Immature natural killer cell (primary cell): ENCODE data around the gene GCHFR. TPM values are rescaled to one million over a fixed set of nuclear protein-coding genes. Genes with fewer than 3 reads are reported as not detected.
A peak's percentile ranks its signal among the peaks of the same experiment; 100 is the strongest.

Source experiments
- DNase-seq, 3 donors: peaks; one replicate each; pipeline ENCODE4 v3.0.0; 2022; ENCODE audit warnings: mixed read lengths in 1 of 3
- H3K27ac Mint-ChIP-seq, 6 donors: one replicate each; pipeline ENCODE4 v1.8.0; 2020; ENCODE audit warnings: mixed read lengths in 6 of 6, mild to moderate bottlenecking in 5 of 6, inconsistent platforms in 4 of 6, moderate library complexity in 3 of 6
- H3K27me3 Mint-ChIP-seq, 3 donors: one replicate each; pipeline ENCODE4 v1.8.0; 2020 to 2021; ENCODE audit warnings: low read depth in 3 of 3, mild to moderate bottlenecking in 3 of 3, mixed read lengths in 3 of 3, moderate library complexity in 3 of 3, inconsistent platforms in 1 of 3
- H3K36me3 Mint-ChIP-seq, 3 donors: one replicate each; pipeline ENCODE4 v1.8.0; 2020; ENCODE audit warnings: mixed read lengths in 3 of 3, inconsistent platforms in 2 of 3, mild to moderate bottlenecking in 2 of 3
- H3K4me1 Mint-ChIP-seq, 2 donors: one replicate each; pipeline ENCODE4 v1.8.0; 2020; ENCODE audit warnings: inconsistent platforms in 2 of 2, mild to moderate bottlenecking in 2 of 2, mixed read lengths in 2 of 2, moderate library complexity in 1 of 2
- H3K4me3 Mint-ChIP-seq, 5 donors: one replicate each; pipeline ENCODE4 v1.8.0; 2020; ENCODE audit warnings: mild to moderate bottlenecking in 5 of 5, mixed read lengths in 5 of 5, inconsistent platforms in 3 of 5, moderate library complexity in 3 of 5
- H3K9me3 Mint-ChIP-seq, 6 donors: one replicate each; pipeline ENCODE4 v1.8.0; 2020; ENCODE audit warnings: mild to moderate bottlenecking in 6 of 6, mixed read lengths in 6 of 6, inconsistent platforms in 4 of 6, moderate library complexity in 3 of 6
- polyA plus RNA-seq, 3 donors: library from polyadenylated mRNA; unstranded; fragments of 300-500 nt; fragmentation: Illumina TruSeq; gene quantifications; one replicate each; pipeline ENCODE4 v1.2.3, GENCODE V29; 2021

The GCHFR gene
- polyA plus RNA-seq, 3 donors from 2014 or later = 183 to 303 (median 230) TPM

- Mint-ChIP-seq H3K36me3 (peaks cover 0 to 37% (median 22%) of the 10 kb centered on the region in 3 donors), H3K9me3 (no peaks in the 10 kb centered on the region), H3K4me1 (peaks cover 66 to 69% of the 10 kb centered on the region in 2 donors), H3K27me3 (peaks cover 7 to 14% (median 10%) of the 10 kb centered on the region in 3 donors), H3K27ac (peak overlapping the region; percentile 96 to 99 (median 98)), H3K4me3 (peak overlapping the region; percentile 76 to 86 (median 83))
- peak; percentile 80 to 82 (median 81) for DNase-seq
These were observed 19.7 kb upstream of the GCHFR start for GRCh38 chr15:40743921-40744814.

DNA sequence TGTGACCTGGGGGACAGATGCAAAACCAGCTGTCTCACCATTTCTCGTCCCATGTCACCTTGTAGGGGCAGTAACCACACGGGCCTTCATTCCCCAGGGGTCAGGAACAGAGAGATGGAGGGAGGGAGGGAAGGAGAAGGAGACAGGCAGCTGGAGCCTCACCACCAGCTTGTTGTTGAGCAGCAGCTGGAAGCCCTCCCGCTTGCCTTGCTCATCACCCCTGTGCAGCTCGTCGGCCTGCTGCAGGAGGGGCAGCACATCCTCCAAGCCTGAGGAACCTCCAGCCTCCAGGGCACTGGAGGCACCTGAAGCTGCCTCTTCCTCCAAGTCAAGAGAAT, 19.1 kb upstream of the GCHFR start:
- Mint-ChIP-seq H3K27ac (peak overlapping the region; percentile 96 to 99 (median 98)), H3K4me3 (peak overlapping the region; percentile 76 to 86 (median 83)), H3K36me3 (peaks cover 4 to 36% (median 18%) of the 10 kb centered on the region in 3 donors), H3K27me3 (peaks cover 7 to 14% (median 10%) of the 10 kb centered on the region in 3 donors), H3K9me3 (no peaks in the 10 kb centered on the region), H3K4me1 (peaks cover 68 to 74% of the 10 kb centered on the region in 2 donors)
- DNase-seq = no peak

GRCh38 chr15:40746916-40747418, 16.9 kb upstream of the GCHFR start:
- Mint-ChIP-seq H3K9me3 (no peaks in the 10 kb centered on the region), H3K4me1 (peaks cover 74 to 87% of the 10 kb centered on the region in 2 donors), H3K27me3 (peaks cover 3 to 14% (median 10%) of the 10 kb centered on the region in 3 donors), H3K36me3 (peaks cover 4 to 46% (median 18%) of the 10 kb centered on the region in 3 donors), H3K4me3 (peak overlapping the region in 4 of 5 donors; percentile 72 to 85 (median 78)), H3K27ac (peak overlapping the region; percentile 88 to 99 (median 98))
- no peak for DNase-seq

DNA sequence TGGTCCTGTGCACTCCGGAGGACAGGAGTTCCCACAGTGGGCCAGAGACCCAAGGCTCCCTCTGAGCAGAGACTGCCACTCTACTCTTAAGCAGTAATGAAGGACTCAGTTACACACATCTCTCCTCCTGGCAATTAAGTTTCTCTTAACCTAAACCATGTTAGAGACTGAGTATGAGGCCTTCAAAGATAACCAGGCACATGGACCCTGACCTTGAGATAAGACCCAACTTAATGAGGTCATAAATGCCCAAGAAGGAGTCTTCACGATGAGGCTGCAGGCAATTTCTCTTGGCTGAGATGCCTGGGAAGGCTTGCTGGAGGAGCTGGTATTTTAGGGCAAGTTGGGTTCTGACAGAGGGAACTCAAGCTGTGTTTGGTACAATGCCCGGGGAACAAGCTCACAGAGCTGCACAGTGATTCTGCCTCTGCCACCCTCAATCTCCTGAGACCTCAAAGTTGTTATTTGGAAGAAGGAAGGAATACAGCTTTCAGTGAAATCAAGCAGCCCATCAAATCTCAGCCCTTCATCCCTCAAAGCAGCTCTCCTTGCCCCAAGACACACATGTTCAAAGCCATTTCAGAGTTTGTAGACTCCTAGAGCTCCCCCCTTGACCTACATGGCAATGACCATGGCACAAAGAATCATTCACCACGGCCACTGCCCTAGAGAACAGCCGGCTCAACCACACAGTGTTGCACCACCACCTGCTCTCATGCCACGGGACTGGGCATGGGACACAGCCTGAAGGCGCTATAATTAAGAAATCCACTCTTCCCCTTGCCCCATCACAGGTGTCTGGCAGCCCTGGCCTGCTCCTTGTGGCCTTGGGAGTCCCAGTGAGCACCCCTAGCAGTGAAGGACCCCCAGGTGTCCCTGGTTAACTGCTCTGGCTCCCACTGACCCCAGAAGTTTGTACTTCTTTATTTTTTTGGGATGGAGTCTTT, 15.9 kb upstream of the GCHFR start:
- H3K4me1 Mint-ChIP-seq = peaks cover 76 to 88% of the 10 kb centered on the region in 2 donors
- H3K27ac Mint-ChIP-seq = peak overlapping the region; percentile 60 to 99 (median 98)
- no peaks in the 10 kb centered on the region for H3K9me3 Mint-ChIP-seq
- no peak overlapping the region for H3K4me3 Mint-ChIP-seq
- peaks cover 4 to 48% (median 26%) of the 10 kb centered on the region in 3 donors for H3K36me3 Mint-ChIP-seq
- DNase-seq = no peak
- peaks cover 3 to 12% (median 7%) of the 10 kb centered on the region in 3 donors for H3K27me3 Mint-ChIP-seq

- Mint-ChIP-seq H3K36me3 (peaks cover 4 to 48% (median 20%) of the 10 kb centered on the region in 3 donors), H3K9me3 (no peaks in the 10 kb centered on the region), H3K27me3 (peaks cover 8 to 13% (median 12%) of the 10 kb centered on the region in 3 donors), H3K4me3 (no peak overlapping the region), H3K27ac (peak overlapping the region in 2 of 6 donors; percentile 9 to 37), H3K4me1 (peaks cover 76 to 88% of the 10 kb centered on the region in 2 donors)
- DNase-seq = no peak
These were observed 14.7 kb upstream of the GCHFR start for GRCh38 chr15:40749151-40749630.

- Mint-ChIP-seq H3K27ac (peak overlapping the region in 3 of 6 donors; percentile 28 to 61 (median 39)), H3K36me3 (peaks cover 4 to 44% (median 19%) of the 10 kb centered on the region in 3 donors), H3K4me1 (peaks cover 68 to 80% of the 10 kb centered on the region in 2 donors)
These were observed 13.0 kb upstream of the GCHFR start for GRCh38 chr15:40750885-40751284.

DNA sequence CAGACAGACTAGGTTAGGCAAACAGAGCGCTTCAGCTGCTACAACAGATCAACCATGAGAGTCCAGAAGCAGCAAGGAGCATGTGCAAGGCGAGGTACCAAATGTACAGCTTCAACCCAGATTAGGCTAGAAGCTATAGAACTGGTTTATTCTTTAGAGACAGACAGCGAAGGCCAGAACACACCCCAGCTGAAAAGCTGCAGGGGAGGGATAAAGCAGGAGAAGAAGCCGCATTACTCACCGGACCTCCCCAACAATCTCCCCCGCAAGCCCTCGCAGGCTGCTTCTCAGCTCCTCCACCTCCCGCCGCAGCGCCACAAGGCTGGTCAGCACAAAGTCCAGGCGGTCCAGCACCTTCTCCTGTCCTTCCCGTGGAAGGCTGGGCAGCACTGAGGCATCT, 12.1 kb upstream of the GCHFR start:
- Mint-ChIP-seq H3K4me1 (peaks cover 61 to 72% of the 10 kb centered on the region in 2 donors), H3K9me3 (no peaks in the 10 kb centered on the region), H3K27ac (peak overlapping the region in 4 of 6 donors; percentile 22 to 93 (median 92)), H3K36me3 (peaks cover 4 to 44% (median 19%) of the 10 kb centered on the region in 3 donors), H3K27me3 (peaks cover 7 to 13% (median 11%) of the 10 kb centered on the region in 3 donors), H3K4me3 (peak overlapping the region in 4 of 5 donors; percentile 20 to 92 (median 45))
- no peak for DNase-seq

More at GRCh38 chr15:40750885-40751284, 13.0 kb upstream of the GCHFR start:
- no peaks in the 10 kb centered on the region for H3K9me3 Mint-ChIP-seq
- peaks cover 7 to 13% (median 10%) of the 10 kb centered on the region in 3 donors for H3K27me3 Mint-ChIP-seq
- H3K4me3 Mint-ChIP-seq = no peak overlapping the region
- no peak for DNase-seq

DNA sequence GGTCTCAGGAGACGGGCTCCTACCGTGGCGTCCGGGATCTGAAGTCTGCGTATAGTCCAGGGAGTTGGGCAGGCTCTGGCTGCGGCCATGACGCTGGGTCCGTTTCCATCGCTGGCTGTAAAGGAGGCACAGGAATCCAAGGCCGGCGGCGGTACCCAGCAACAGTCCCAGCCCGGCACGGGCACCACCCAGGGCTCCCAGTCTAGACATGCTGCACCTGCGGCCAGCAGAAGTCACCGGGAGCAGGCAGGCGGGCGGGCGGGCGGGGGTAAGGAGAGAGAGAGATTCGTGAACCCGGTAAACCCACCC, 9.3 kb upstream of the GCHFR start:
- Mint-ChIP-seq H3K27me3 (peaks cover 7 to 13% (median 11%) of the 10 kb centered on the region in 3 donors), H3K9me3 (no peaks in the 10 kb centered on the region), H3K4me3 (peak overlapping the region; percentile 82 to 94 (median 92)), H3K4me1 (peaks cover 45 to 53% of the 10 kb centered on the region in 2 donors), H3K36me3 (peaks cover 3 to 33% (median 12%) of the 10 kb centered on the region in 3 donors), H3K27ac (peak overlapping the region; percentile 88 to 98 (median 91))
- peak in 1 of 3 donors; percentile 27 for DNase-seq

DNA sequence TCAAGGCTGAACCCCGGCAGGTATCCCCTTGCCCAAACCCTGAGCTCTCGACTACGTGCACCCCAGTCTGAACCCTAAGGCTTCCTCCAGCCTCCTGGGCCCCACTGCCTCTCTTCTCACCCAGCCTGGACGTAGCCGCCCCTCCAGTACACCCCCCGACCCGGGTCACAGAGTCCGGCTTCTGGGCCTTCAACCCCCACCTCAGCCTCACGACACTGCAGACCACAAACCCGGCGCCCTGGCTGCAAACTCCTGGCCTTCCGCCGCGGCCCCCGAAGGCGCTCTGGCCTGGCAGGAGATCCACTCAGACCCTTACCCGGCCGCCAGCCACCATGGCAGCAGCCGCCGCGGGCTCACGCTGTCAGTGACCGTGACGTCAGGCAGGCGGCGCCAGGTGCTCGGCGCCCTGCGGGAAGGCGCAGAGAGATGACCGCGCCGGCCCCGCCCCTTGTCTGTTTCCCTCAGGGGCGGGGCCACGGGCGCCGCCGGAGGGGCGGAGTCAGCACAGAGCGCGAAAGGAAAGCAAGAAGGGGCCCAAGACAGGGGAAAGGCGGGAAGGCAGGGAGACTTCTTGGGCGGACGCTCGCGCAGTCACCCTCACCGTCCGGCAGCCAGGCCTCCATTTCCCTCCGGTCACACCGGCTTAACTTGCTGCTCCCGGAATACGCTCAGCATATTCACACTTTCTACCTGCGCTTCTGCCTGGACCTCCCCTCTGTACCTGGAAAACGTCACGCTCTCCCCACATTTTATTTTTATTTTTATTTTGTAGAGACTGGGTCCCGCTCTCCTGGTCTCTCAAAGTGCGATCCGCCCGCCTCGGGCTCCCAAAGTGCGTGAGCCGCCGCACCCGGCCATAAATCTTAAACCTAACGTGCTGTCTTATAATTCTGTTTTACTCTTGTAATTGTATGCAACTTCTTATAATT, 8.7 kb upstream of the GCHFR start, which contains the start of gene RMDN3:
Gene RMDN3 (minus strand): TSS at position 372 of the 929 bp plus-strand sequence. CDS start 471 bp downstream, outside the sequence.
- peak within 1 kb of the TSS; percentile 88 to 98 (median 91) for H3K27ac Mint-ChIP-seq

DNA sequence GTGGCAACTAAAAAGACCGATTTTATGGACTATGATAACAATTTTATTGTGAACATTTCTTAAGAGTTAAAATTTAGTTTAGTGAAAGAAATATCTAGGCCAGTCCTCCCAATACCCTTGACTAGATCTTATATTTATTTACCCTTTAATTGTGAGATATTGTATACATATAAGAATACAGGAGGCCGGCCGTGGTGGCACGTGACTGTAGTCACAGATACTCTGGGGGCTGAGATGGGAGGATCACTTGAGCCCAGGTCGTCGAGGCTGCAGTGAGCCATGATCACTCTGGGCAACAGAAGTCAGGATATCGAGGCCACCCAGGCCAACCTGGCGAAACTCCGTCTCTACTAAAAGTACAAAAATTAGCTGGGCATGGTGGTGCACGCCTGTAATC, 8.1 kb upstream of the GCHFR start:
- no peaks in the 10 kb centered on the region for H3K9me3 Mint-ChIP-seq
- peaks cover 7 to 14% (median 11%) of the 10 kb centered on the region in 3 donors for H3K27me3 Mint-ChIP-seq
- peak overlapping the region; percentile 82 to 94 (median 92) for H3K4me3 Mint-ChIP-seq
- peaks cover 0 to 24% (median 12%) of the 10 kb centered on the region in 3 donors for H3K36me3 Mint-ChIP-seq
- peaks cover 43 to 44% of the 10 kb centered on the region in 2 donors for H3K4me1 Mint-ChIP-seq
- no peak for DNase-seq
- H3K27ac Mint-ChIP-seq = peak overlapping the region; percentile 88 to 98 (median 91)

More for the DNA sequence above, 8.7 kb upstream of the GCHFR start, which contains the start of gene RMDN3:
- Mint-ChIP-seq H3K4me3 (peak within 1 kb of the TSS; percentile 82 to 94 (median 92)), H3K4me1 (peaks cover 44 to 49% of the 10 kb centered on the region in 2 donors), H3K36me3 (peaks cover 0 to 29% (median 12%) of the 10 kb centered on the region in 3 donors), H3K9me3 (no peaks in the 10 kb centered on the region), H3K27me3 (peaks cover 7 to 13% (median 11%) of the 10 kb centered on the region in 3 donors)
- DNase-seq = peak; percentile 92 to 94 (median 93)

GRCh38 chr15:40756938-40757337, 6.9 kb upstream of the GCHFR start:
- H3K27me3 Mint-ChIP-seq = peaks cover 7 to 14% (median 11%) of the 10 kb centered on the region in 3 donors
- peaks cover 32% of the 10 kb centered on the region in 2 donors for H3K4me1 Mint-ChIP-seq
- H3K36me3 Mint-ChIP-seq = peaks cover 0 to 14% (median 9%) of the 10 kb centered on the region in 3 donors
- DNase-seq = no peak
- peak overlapping the region; percentile 6 to 62 (median 52) for H3K4me3 Mint-ChIP-seq
- H3K9me3 Mint-ChIP-seq = no peaks in the 10 kb centered on the region
- peak overlapping the region in 5 of 6 donors; percentile 12 to 90 (median 16) for H3K27ac Mint-ChIP-seq

GRCh38 chr15:40759961-40760360, 3.9 kb upstream of the GCHFR start:
- Mint-ChIP-seq H3K4me1 (peaks cover 22 to 29% of the 10 kb centered on the region in 2 donors), H3K9me3 (no peaks in the 10 kb centered on the region), H3K27ac (no peak overlapping the region), H3K4me3 (no peak overlapping the region), H3K36me3 (no peaks in the 10 kb centered on the region), H3K27me3 (peaks cover 0 to 7% (median 6%) of the 10 kb centered on the region in 3 donors)
- DNase-seq = no peak
